Measurements from ENCODE around the gene ANKRD26. TPM values are rescaled to one million over a fixed set of nuclear protein-coding genes. Genes with fewer than 3 reads are reported as not detected.

Gene ANKRD26
- polyA plus RNA-seq, 4 donors, result 1.9 to 8.9 (median 2.6) TPM

GRCh38 chr10:26987851-26988250 lies 112.4 kb downstream of the ANKRD26 start:
- DNase-seq (no peak), FAIRE-seq (no peak)
- no peak overlapping the region for H3K27ac ChIP-seq (ENCODE audit: low read depth in 1 of 3, low read length in 2 of 3)
- no peaks in the 10 kb centered on the region for H3K4me1 ChIP-seq (ENCODE audit: control insufficient read depth in 3 of 3, insufficient read depth in 2 of 3, low read depth in 1 of 3, low read length in 2 of 3)
- peaks cover 0 to 2% (median 0%) of the 10 kb centered on the region in 3 donors for H3K36me3 ChIP-seq (ENCODE audit: control insufficient read depth in 3 of 3, insufficient read depth in 2 of 3, low read depth in 1 of 3, low read length in 3 of 3)
- no peak overlapping the region for H3K4me3 ChIP-seq (ENCODE audit: low read depth in 1 of 3, low read length in 3 of 3)
- no peaks in the 10 kb centered on the region for H3K27me3 ChIP-seq (ENCODE audit: control insufficient read depth in 3 of 3, insufficient read depth in 3 of 3, low read length in 3 of 3)
- WGBS, 3 donors, result 73 to 86% (median 78%) methylated on average over 1 of the region's 1 CpG
- H3K9me3 ChIP-seq (ENCODE audit: control insufficient read depth in 2 of 2, insufficient read depth in 1 of 2, low read depth in 1 of 2, low read length in 1 of 2), result no peaks in the 10 kb centered on the region

- no peak for DNase-seq
- no peaks in the 10 kb centered on the region for H3K4me1 ChIP-seq (ENCODE audit: control insufficient read depth in 3 of 3, insufficient read depth in 2 of 3, low read depth in 1 of 3, low read length in 2 of 3)
- FAIRE-seq, result no peak
- H3K27me3 ChIP-seq (ENCODE audit: control insufficient read depth in 3 of 3, insufficient read depth in 3 of 3, low read length in 3 of 3), result no peaks in the 10 kb centered on the region
- H3K4me3 ChIP-seq (ENCODE audit: low read depth in 1 of 3, low read length in 3 of 3), result no peak overlapping the region
- H3K36me3 ChIP-seq (ENCODE audit: control insufficient read depth in 3 of 3, insufficient read depth in 2 of 3, low read depth in 1 of 3, low read length in 3 of 3), result no peaks in the 10 kb centered on the region
- H3K27ac ChIP-seq (ENCODE audit: low read depth in 1 of 3, low read length in 2 of 3), result no peak overlapping the region
- H3K9me3 ChIP-seq (ENCODE audit: control insufficient read depth in 2 of 2, insufficient read depth in 1 of 2, low read depth in 1 of 2, low read length in 1 of 2), result no peaks in the 10 kb centered on the region
- 87 to 90% (median 87%) methylated on average over 1 of the region's 1 CpG for WGBS, 3 donors
Measured at GRCh38 chr10:26983156-26983555, 117.1 kb downstream of the ANKRD26 start.

DNA sequence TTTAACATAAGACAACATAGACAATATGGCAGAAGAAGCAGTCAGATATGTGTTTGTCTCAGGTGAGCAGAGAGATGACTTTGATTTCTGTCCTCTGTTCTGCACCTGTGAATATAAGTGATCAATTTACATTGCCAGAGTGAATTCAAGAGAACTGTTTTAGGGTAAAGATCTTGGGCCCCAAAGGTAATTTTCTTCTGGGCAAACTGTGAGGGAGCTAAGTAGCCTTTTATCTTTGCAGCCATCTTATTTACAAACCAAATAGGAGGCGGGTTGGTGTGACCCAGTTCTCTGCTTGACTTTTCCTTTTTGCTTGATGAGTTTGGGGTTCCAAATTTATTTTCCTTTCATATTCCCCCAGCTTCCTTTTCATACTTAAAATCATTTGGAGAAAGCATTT lies 118.2 kb downstream of the ANKRD26 start:
- 73 to 95% (median 89%) methylated on average over 1 of the region's 1 CpG for WGBS, 3 donors
- FAIRE-seq, result no peak
- H3K27ac ChIP-seq (ENCODE audit: low read depth in 1 of 3, low read length in 2 of 3), result no peak overlapping the region

GRCh38 chr10:26981232-26981824 lies 119.0 kb downstream of the ANKRD26 start:
- 69 to 83% (median 80%) methylated on average over 4 of the region's 4 CpGs for WGBS, 3 donors
- FAIRE-seq, result no peak

More for the DNA sequence above, 118.2 kb downstream of the ANKRD26 start:
- H3K36me3 ChIP-seq (ENCODE audit: control insufficient read depth in 3 of 3, insufficient read depth in 2 of 3, low read depth in 1 of 3, low read length in 3 of 3), result no peaks in the 10 kb centered on the region
- no peaks in the 10 kb centered on the region for H3K4me1 ChIP-seq (ENCODE audit: control insufficient read depth in 3 of 3, insufficient read depth in 2 of 3, low read depth in 1 of 3, low read length in 2 of 3)
- no peak overlapping the region for H3K4me3 ChIP-seq (ENCODE audit: low read depth in 1 of 3, low read length in 3 of 3)
- H3K27me3 ChIP-seq (ENCODE audit: control insufficient read depth in 3 of 3, insufficient read depth in 3 of 3, low read length in 3 of 3), result no peaks in the 10 kb centered on the region
- DNase-seq, result no peak
- no peaks in the 10 kb centered on the region for H3K9me3 ChIP-seq (ENCODE audit: control insufficient read depth in 2 of 2, insufficient read depth in 1 of 2, low read depth in 1 of 2, low read length in 1 of 2)

DNA sequence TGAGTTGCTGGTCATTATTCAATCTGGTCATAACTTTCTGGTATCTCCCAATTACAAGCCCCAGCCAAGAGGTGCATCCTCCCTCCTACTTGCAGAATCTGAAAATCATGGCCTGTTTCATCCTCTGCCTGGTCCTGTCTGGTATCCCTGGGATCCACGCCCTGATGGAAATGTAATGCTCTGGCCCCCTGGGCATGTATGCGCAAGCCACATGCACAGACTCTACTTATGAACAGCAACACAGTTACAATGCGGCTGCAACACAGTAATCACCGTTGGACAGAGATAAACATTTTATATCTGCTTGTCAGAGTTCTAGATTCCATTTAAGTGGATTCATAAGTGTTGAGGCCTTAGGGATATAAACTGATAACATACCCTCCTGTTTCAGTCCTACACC lies 121.8 kb downstream of the ANKRD26 start:
- DNase-seq (no peak), FAIRE-seq (no peak)
- Histone ChIP-seq H3K27ac (ENCODE audit: low read depth in 1 of 3, low read length in 2 of 3) (no peak overlapping the region), H3K4me1 (ENCODE audit: control insufficient read depth in 3 of 3, insufficient read depth in 2 of 3, low read depth in 1 of 3, low read length in 2 of 3) (no peaks in the 10 kb centered on the region), H3K36me3 (ENCODE audit: control insufficient read depth in 3 of 3, insufficient read depth in 2 of 3, low read depth in 1 of 3, low read length in 3 of 3) (peaks cover 0 to 3% (median 0%) of the 10 kb centered on the region in 3 donors), H3K27me3 (ENCODE audit: control insufficient read depth in 3 of 3, insufficient read depth in 3 of 3, low read length in 3 of 3) (no peaks in the 10 kb centered on the region), H3K4me3 (ENCODE audit: low read depth in 1 of 3, low read length in 3 of 3) (no peak overlapping the region), H3K9me3 (ENCODE audit: control insufficient read depth in 2 of 2, insufficient read depth in 1 of 2, low read depth in 1 of 2, low read length in 1 of 2) (no peaks in the 10 kb centered on the region)
- WGBS, 3 donors, result 85 to 92% (median 92%) methylated on average over 4 of the region's 4 CpGs

More at GRCh38 chr10:26981232-26981824, 119.0 kb downstream of the ANKRD26 start:
- no peaks in the 10 kb centered on the region for H3K27me3 ChIP-seq (ENCODE audit: control insufficient read depth in 3 of 3, insufficient read depth in 3 of 3, low read length in 3 of 3)
- no peak for DNase-seq
- H3K36me3 ChIP-seq (ENCODE audit: control insufficient read depth in 3 of 3, insufficient read depth in 2 of 3, low read depth in 1 of 3, low read length in 3 of 3), result no peaks in the 10 kb centered on the region
- no peaks in the 10 kb centered on the region for H3K9me3 ChIP-seq (ENCODE audit: control insufficient read depth in 2 of 2, insufficient read depth in 1 of 2, low read depth in 1 of 2, low read length in 1 of 2)
- H3K4me1 ChIP-seq (ENCODE audit: control insufficient read depth in 3 of 3, insufficient read depth in 2 of 3, low read depth in 1 of 3, low read length in 2 of 3), result no peaks in the 10 kb centered on the region
- no peak overlapping the region for H3K4me3 ChIP-seq (ENCODE audit: low read depth in 1 of 3, low read length in 3 of 3)
- no peak overlapping the region for H3K27ac ChIP-seq (ENCODE audit: low read depth in 1 of 3, low read length in 2 of 3)

- no peaks in the 10 kb centered on the region for H3K27me3 ChIP-seq (ENCODE audit: control insufficient read depth in 3 of 3, insufficient read depth in 3 of 3, low read length in 3 of 3)
- no peak for DNase-seq
- no peak overlapping the region for H3K4me3 ChIP-seq (ENCODE audit: low read depth in 1 of 3, low read length in 3 of 3)
- 54 to 83% (median 72%) methylated on average over 2 of the region's 2 CpGs for WGBS, 3 donors
- H3K4me1 ChIP-seq (ENCODE audit: control insufficient read depth in 3 of 3, insufficient read depth in 2 of 3, low read depth in 1 of 3, low read length in 2 of 3), result no peaks in the 10 kb centered on the region
- peaks cover 0 to 3% (median 0%) of the 10 kb centered on the region in 3 donors for H3K36me3 ChIP-seq (ENCODE audit: control insufficient read depth in 3 of 3, insufficient read depth in 2 of 3, low read depth in 1 of 3, low read length in 3 of 3)
- H3K27ac ChIP-seq (ENCODE audit: low read depth in 1 of 3, low read length in 2 of 3), result no peak overlapping the region
- no peak for FAIRE-seq
- no peaks in the 10 kb centered on the region for H3K9me3 ChIP-seq (ENCODE audit: control insufficient read depth in 2 of 2, insufficient read depth in 1 of 2, low read depth in 1 of 2, low read length in 1 of 2)
Measured at GRCh38 chr10:26977635-26978034, 122.7 kb downstream of the ANKRD26 start.

DNA sequence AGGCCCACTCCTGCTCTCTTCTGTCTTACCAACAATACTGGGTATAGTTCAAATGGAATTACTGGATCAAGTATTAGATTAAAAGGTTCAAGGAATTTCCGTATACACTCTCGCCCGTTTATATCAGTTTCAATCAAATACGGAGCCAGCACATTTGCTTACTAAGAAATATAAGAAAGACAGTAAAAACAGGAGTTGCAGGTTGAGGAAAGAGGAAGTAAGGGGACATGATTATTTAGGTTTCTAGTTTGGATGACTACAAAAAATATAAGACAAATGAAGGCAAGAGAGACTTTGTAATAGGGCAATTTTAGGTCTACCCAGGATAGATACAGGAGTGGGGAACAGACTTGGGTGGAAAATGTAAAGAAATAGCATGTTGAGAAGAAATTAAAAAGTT lies 129.6 kb downstream of the ANKRD26 start:
- Histone ChIP-seq H3K27me3 (ENCODE audit: control insufficient read depth in 3 of 3, insufficient read depth in 3 of 3, low read length in 3 of 3) (no peaks in the 10 kb centered on the region), H3K27ac (ENCODE audit: low read depth in 1 of 3, low read length in 2 of 3) (no peak overlapping the region), H3K4me3 (ENCODE audit: low read depth in 1 of 3, low read length in 3 of 3) (no peak overlapping the region), H3K36me3 (ENCODE audit: control insufficient read depth in 3 of 3, insufficient read depth in 2 of 3, low read depth in 1 of 3, low read length in 3 of 3) (peaks cover 0 to 3% (median 2%) of the 10 kb centered on the region in 3 donors), H3K9me3 (ENCODE audit: control insufficient read depth in 2 of 2, insufficient read depth in 1 of 2, low read depth in 1 of 2, low read length in 1 of 2) (no peaks in the 10 kb centered on the region), H3K4me1 (ENCODE audit: control insufficient read depth in 3 of 3, insufficient read depth in 2 of 3, low read depth in 1 of 3, low read length in 2 of 3) (no peaks in the 10 kb centered on the region)
- FAIRE-seq, result no peak
- WGBS, 3 donors, result 79 to 84% (median 81%) methylated on average over 4 of the region's 4 CpGs
- no peak for DNase-seq

DNA sequence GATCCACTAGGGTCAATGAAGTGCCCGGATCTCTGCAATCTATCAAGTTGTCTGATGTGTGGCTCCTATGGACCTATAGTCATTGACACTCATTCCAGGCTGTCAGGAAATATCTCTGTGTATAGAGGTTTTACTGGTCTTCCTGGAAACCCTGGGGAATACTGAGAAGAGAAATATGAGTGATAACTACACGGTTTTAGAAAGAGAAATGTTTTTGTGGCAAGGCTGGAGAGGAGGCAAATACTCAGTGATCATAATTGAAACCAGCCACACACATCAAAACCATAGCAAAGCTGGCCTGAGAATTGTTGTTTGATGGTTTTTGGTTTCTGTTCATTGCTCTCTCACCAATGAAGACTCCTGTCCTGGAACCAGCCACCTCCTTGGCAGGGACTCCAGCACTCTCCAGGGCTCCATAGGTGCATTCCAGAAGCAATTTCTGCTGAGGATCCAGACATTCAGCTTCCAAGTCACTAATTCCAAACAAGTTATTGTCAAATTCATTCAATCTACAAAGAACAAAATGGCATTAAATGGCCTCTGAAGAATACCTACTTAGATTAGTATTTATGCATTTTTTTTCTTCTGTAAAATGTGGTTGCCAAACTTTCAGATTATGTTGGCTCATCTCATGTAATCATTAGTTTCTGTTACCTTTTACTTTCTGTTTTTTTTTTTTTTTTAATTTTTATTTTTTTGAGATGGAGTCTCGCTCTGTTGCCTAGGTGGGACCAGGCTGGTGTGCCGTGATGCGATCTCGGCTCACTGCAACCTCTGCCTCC lies 131.0 kb downstream of the ANKRD26 start:
- Histone ChIP-seq H3K4me1 (ENCODE audit: control insufficient read depth in 3 of 3, insufficient read depth in 2 of 3, low read depth in 1 of 3, low read length in 2 of 3) (no peaks in the 10 kb centered on the region), H3K27ac (ENCODE audit: low read depth in 1 of 3, low read length in 2 of 3) (no peak overlapping the region), H3K27me3 (ENCODE audit: control insufficient read depth in 3 of 3, insufficient read depth in 3 of 3, low read length in 3 of 3) (no peaks in the 10 kb centered on the region), H3K4me3 (ENCODE audit: low read depth in 1 of 3, low read length in 3 of 3) (no peak overlapping the region), H3K36me3 (ENCODE audit: control insufficient read depth in 3 of 3, insufficient read depth in 2 of 3, low read depth in 1 of 3, low read length in 3 of 3) (peaks cover 0 to 2% (median 0%) of the 10 kb centered on the region in 3 donors), H3K9me3 (ENCODE audit: control insufficient read depth in 2 of 2, insufficient read depth in 1 of 2, low read depth in 1 of 2, low read length in 1 of 2) (no peaks in the 10 kb centered on the region)
- FAIRE-seq, result no peak
- WGBS, 3 donors, result 82 to 91% (median 84%) methylated on average over 6 of the region's 6 CpGs
- no peak for DNase-seq

Data from small intestine (tissue), 7 donors.